Measurements from ENCODE around the gene GRM8. TPM values are rescaled to one million over a fixed set of nuclear protein-coding genes. Genes with fewer than 3 reads are reported as not detected.

GRM8 gene
- polyA plus RNA-seq, 1 donor (not counting 4 experiments of a cell fraction or from before 2014, with no cell fraction given): not detected

GRCh38 chr7:126973066-126973465, 279.7 kb downstream of the GRM8 start:
- FAIRE-seq: no peak
- no peak for TF ChIP-seq CTCF (optimal IDR thresholded peaks at IDR 0.05 in 1 of 3, IDR thresholded peaks at IDR 0.05 in 1 of 3, conservative IDR thresholded peaks at IDR 0.05 in 1 of 3; ENCODE audit: extremely low read depth in 1 of 3, insufficient read depth in 2 of 3, low read length in 3 of 3)
- TF ChIP-seq EZH2 (IDR thresholded peaks at IDR 0.05; ENCODE audit: low read length): no peak

GRCh38 chr7:126972571-126972970, 280.2 kb downstream of the GRM8 start:
- no peak overlapping the region for H3K4me3 ChIP-seq (ENCODE audit: control insufficient read depth in 2 of 3, extremely low read depth in 1 of 3, insufficient read depth in 2 of 3, low read depth in 1 of 3, low read length in 3 of 3)
- no peaks in the 10 kb centered on the region for H3K4me1 ChIP-seq (ENCODE audit: control insufficient read depth, extremely low read depth, insufficient read depth, low read length)
- no peak overlapping the region for H3K27ac ChIP-seq (ENCODE audit: control insufficient read depth, insufficient read depth, low read length)
- FAIRE-seq (no peak), DNase-seq (ENCODE audit: low read depth, low spot score) (no peak)
- no peak overlapping the region for H3K4me2 ChIP-seq (ENCODE audit: control insufficient read depth, extremely low read depth, insufficient read depth, low read depth, low read length)
- no peaks in the 10 kb centered on the region for H3K27me3 ChIP-seq (ENCODE audit: control insufficient read depth, extremely low read depth, insufficient read depth, low read length)
- no peaks in the 10 kb centered on the region for H4K20me1 ChIP-seq (ENCODE audit: control insufficient read depth, extremely low read depth, insufficient read depth, low read length)
- no peak overlapping the region for H2AFZ ChIP-seq (ENCODE audit: control insufficient read depth, low read length)
- no peaks in the 10 kb centered on the region for H3K36me3 ChIP-seq (ENCODE audit: control insufficient read depth in 2 of 2, extremely low read depth in 1 of 2, insufficient read depth in 2 of 2, low read length in 2 of 2)
- no peaks in the 10 kb centered on the region for H3K79me2 ChIP-seq (ENCODE audit: control insufficient read depth, insufficient read depth, low read length)
- dilution Hi-C loops (cut with MboI; ENCODE audit: extremely low pct_ligation_motif_present, low sequenced_read_pairs): no loop called here
- no peak for TF ChIP-seq CTCF (optimal IDR thresholded peaks at IDR 0.05 in 1 of 3, IDR thresholded peaks at IDR 0.05 in 1 of 3, conservative IDR thresholded peaks at IDR 0.05 in 1 of 3; ENCODE audit: extremely low read depth in 1 of 3, insufficient read depth in 2 of 3, low read length in 3 of 3)
- no peak for TF ChIP-seq EZH2 (IDR thresholded peaks at IDR 0.05; ENCODE audit: low read length)
- no peak overlapping the region for H3K9ac ChIP-seq (ENCODE audit: control insufficient read depth, extremely low read depth, insufficient read depth, low read length)
- H3K9me1 ChIP-seq (ENCODE audit: control insufficient read depth, extremely low read depth, insufficient read depth, low read length): no peaks in the 10 kb centered on the region
- H3K9me3 ChIP-seq (ENCODE audit: control insufficient read depth, low read depth, low read length): no peaks in the 10 kb centered on the region

More at GRCh38 chr7:126973066-126973465, 279.7 kb downstream of the GRM8 start:
- no peak overlapping the region for H2AFZ ChIP-seq (ENCODE audit: control insufficient read depth, low read length)
- H4K20me1 ChIP-seq (ENCODE audit: control insufficient read depth, extremely low read depth, insufficient read depth, low read length): no peaks in the 10 kb centered on the region
- no peaks in the 10 kb centered on the region for H3K36me3 ChIP-seq (ENCODE audit: control insufficient read depth in 2 of 2, extremely low read depth in 1 of 2, insufficient read depth in 2 of 2, low read length in 2 of 2)
- H3K4me2 ChIP-seq (ENCODE audit: control insufficient read depth, extremely low read depth, insufficient read depth, low read depth, low read length): no peak overlapping the region
- H3K9me1 ChIP-seq (ENCODE audit: control insufficient read depth, extremely low read depth, insufficient read depth, low read length): no peaks in the 10 kb centered on the region
- dilution Hi-C loops (cut with MboI; ENCODE audit: extremely low pct_ligation_motif_present, low sequenced_read_pairs): no loop called here
- H3K27me3 ChIP-seq (ENCODE audit: control insufficient read depth, extremely low read depth, insufficient read depth, low read length): no peaks in the 10 kb centered on the region
- no peaks in the 10 kb centered on the region for H3K4me1 ChIP-seq (ENCODE audit: control insufficient read depth, extremely low read depth, insufficient read depth, low read length)
- no peaks in the 10 kb centered on the region for H3K79me2 ChIP-seq (ENCODE audit: control insufficient read depth, insufficient read depth, low read length)
- no peak overlapping the region for H3K4me3 ChIP-seq (ENCODE audit: control insufficient read depth in 2 of 3, extremely low read depth in 1 of 3, insufficient read depth in 2 of 3, low read depth in 1 of 3, low read length in 3 of 3)
- no peak overlapping the region for H3K9ac ChIP-seq (ENCODE audit: control insufficient read depth, extremely low read depth, insufficient read depth, low read length)
- H3K27ac ChIP-seq (ENCODE audit: control insufficient read depth, insufficient read depth, low read length): no peak overlapping the region
- no peaks in the 10 kb centered on the region for H3K9me3 ChIP-seq (ENCODE audit: control insufficient read depth, low read depth, low read length)
- no peak for DNase-seq (ENCODE audit: low read depth, low spot score)
